ENCODE measurements around the gene AFG3L2. TPM values are rescaled to one million over a fixed set of nuclear protein-coding genes. Genes with fewer than 3 reads are reported as not detected.

AFG3L2 gene
- total and polyA plus RNA-seq, 2 of the 13 experiments (the other 11 are each of a cell fraction or from before 2014, with no cell fraction given): 28.6 to 86.9 TPM

- CTCF ChIA-PET (ENCODE audit: low intra/inter-chr PET ratio, low total read pairs): no interaction called here
- no peaks in the 10 kb centered on the region for H3K9me3 ChIP-seq (ENCODE audit: low read length)
Observed at GRCh38 chr18:12291161-12291560, 85.9 kb downstream of the AFG3L2 start.

GRCh38 chr18:12290086-12290485, 86.9 kb downstream of the AFG3L2 start:
- peaks cover 33% of the 10 kb centered on the region for H3K4me1 ChIP-seq (ENCODE audit: insufficient read depth, low read length)
- H4K20me1 ChIP-seq (ENCODE audit: insufficient read depth, low read length): no peaks in the 10 kb centered on the region
- no peaks in the 10 kb centered on the region for H3K36me3 ChIP-seq (replicated peaks in 1 of 2; ENCODE audit: control insufficient read depth in 1 of 2, insufficient read depth in 2 of 2, low read length in 2 of 2)
- no peak for ATAC-seq
- TF ChIP-seq DMAP1 (CRISPR knock-in tag; IDR thresholded peaks at IDR 0.05): no peak
- 0 out of 2 replicates have a peak, but pooled peaks have one; percentile 26 for TF ChIP-seq HNRNPL (IDR thresholded peaks at IDR 0.05; ENCODE audit: low read depth, low read length)
- POLR2A ChIA-PET: no interaction called here
- intact Hi-C loops (cut with micrococcal nuclease; ENCODE audit: unreplicated experiment) (no loop called here), in situ Hi-C loops (cut with HindIII; ENCODE audit: extremely low pct_ligation_motif_present, low pct_unique_long_range_greater_than_20kb) (no loop called here)
- CTCF ChIA-PET (ENCODE audit: low intra/inter-chr PET ratio, low total read pairs): no interaction called here
- DNase-seq (ENCODE audit: low spot score): no peak
- no peak overlapping the region for H3K9ac ChIP-seq (ENCODE audit: insufficient read depth, low read depth, low read length)
- WGBS (ENCODE audit: low lambda C conversion rate): 35% methylated on average over 2 of the region's 2 CpGs
- no peak overlapping the region for H3K27ac ChIP-seq (ENCODE audit: extremely low read length, insufficient read depth, low read length)
- H2AFZ ChIP-seq (ENCODE audit: low read length): no peak overlapping the region
- no peaks in the 10 kb centered on the region for H3K9me3 ChIP-seq (ENCODE audit: low read length)
- no peak overlapping the region for H3K4me2 ChIP-seq (ENCODE audit: low read depth, low read length)
- no peak for FAIRE-seq
- peaks cover 3 to 30% of the 10 kb centered on the region in 2 experiments; a peak in 4 of 5 replicates for H3K27me3 ChIP-seq (ENCODE audit: control insufficient read depth in 1 of 2, insufficient read depth in 2 of 2, low read length in 2 of 2)
- H3K79me2 ChIP-seq (ENCODE audit: insufficient read depth, low read length): no peaks in the 10 kb centered on the region
- no peak overlapping the region for H3K4me3 ChIP-seq (replicated peaks in 1 of 3; ENCODE audit: insufficient read depth in 1 of 3, low read depth in 2 of 3, low read length in 3 of 3)
- BruUV-seq (replicated peaks): no TSS peak

More at GRCh38 chr18:12291161-12291560, 85.9 kb downstream of the AFG3L2 start:
- no TSS peak for BruUV-seq (replicated peaks)
- H3K4me1 ChIP-seq (ENCODE audit: insufficient read depth, low read length): peaks cover 33% of the 10 kb centered on the region
- no peak for FAIRE-seq
- H3K36me3 ChIP-seq (replicated peaks in 1 of 2; ENCODE audit: control insufficient read depth in 1 of 2, insufficient read depth in 2 of 2, low read length in 2 of 2): no peaks in the 10 kb centered on the region
- H3K27me3 ChIP-seq (ENCODE audit: control insufficient read depth in 1 of 2, insufficient read depth in 2 of 2, low read length in 2 of 2): peaks cover 3 to 33% of the 10 kb centered on the region in 2 experiments; a peak in 4 of 5 replicates
- no peaks in the 10 kb centered on the region for H4K20me1 ChIP-seq (ENCODE audit: insufficient read depth, low read length)
- in situ Hi-C loops (cut with HindIII; ENCODE audit: extremely low pct_ligation_motif_present, low pct_unique_long_range_greater_than_20kb) (no loop called here), intact Hi-C loops (cut with micrococcal nuclease; ENCODE audit: unreplicated experiment) (no loop called here)
- POLR2A ChIA-PET: interaction anchor here (1.2 kb wide), 1 partner anchor 12 kb away, joined by 3 read pairs; no protein-coding TSS in a partner anchor
- H3K4me3 ChIP-seq (replicated peaks in 1 of 3; ENCODE audit: insufficient read depth in 1 of 3, low read depth in 2 of 3, low read length in 3 of 3): no peak overlapping the region
- H3K4me2 ChIP-seq (ENCODE audit: low read depth, low read length): no peak overlapping the region
- 28% methylated on average over 6 of the region's 6 CpGs for WGBS (ENCODE audit: low lambda C conversion rate)
- no peak for DNase-seq (ENCODE audit: low spot score)
- no peak overlapping the region for H3K27ac ChIP-seq (ENCODE audit: extremely low read length, insufficient read depth, low read length)
- 0 out of 2 replicates have a peak, but pooled peaks have one; percentile 9 for TF ChIP-seq NR2F6 (IDR thresholded peaks at IDR 0.05)
- no peak for TF ChIP-seq NR2F6 (CRISPR knock-in tag; IDR thresholded peaks at IDR 0.05)
- no peak for TF ChIP-seq ZNF557 (CRISPR knock-in tag; IDR thresholded peaks at IDR 0.05)
- ATAC-seq: no peak
- no peaks in the 10 kb centered on the region for H3K79me2 ChIP-seq (ENCODE audit: insufficient read depth, low read length)
- no peak overlapping the region for H3K9ac ChIP-seq (ENCODE audit: insufficient read depth, low read depth, low read length)
- no peak overlapping the region for H2AFZ ChIP-seq (ENCODE audit: low read length)

Measured in HepG2 (cell line).